Measurements from ENCODE around the gene SPOP. TPM values are rescaled to one million over a fixed set of nuclear protein-coding genes. Genes with fewer than 3 reads are reported as not detected.

Gene SPOP
- total and polyA plus RNA-seq, 9 of the 15 experiments (the other 6 are each of a cell fraction or from before 2014, with no cell fraction given): 34.2 to 65.9 (median 39.7) TPM

DNA sequence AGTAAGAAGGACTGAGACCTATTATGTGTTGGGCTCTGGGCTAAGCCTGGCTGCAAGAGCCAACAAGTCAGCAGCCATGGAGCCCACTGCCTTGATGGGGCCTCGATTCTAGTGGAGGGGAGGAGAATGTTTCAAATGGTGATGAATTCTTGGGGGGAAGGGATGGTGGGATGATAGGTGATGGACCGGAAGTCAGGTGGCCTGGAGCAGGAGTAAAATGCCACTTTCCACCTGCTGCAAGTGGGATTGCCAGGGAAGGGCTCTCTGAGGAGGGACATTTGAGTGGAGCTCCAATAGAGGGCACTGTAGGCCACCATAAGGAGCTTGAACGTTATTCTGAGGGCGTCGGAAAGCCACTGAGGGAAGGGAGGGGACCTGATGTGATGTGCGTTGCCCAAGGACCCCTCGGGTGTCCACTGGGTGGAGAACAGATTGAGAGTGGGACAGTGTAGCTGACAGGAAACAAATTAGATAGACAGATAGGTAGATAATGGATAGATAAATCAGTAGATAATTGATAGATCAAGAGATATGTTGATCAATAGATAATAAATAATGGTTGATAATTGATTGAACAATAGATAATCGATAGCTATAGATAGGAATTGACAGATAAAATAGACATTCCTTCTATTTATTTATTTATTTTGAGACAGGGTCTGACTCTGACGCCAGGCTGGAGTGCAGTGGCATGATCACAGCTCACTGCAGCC is 120.4 kb downstream of the SPOP start (continued):
- TF ChIP-seq REST (IDR thresholded peaks at IDR 0.05; ENCODE audit: borderline replicate concordance): peak; percentile 32; the same call in 1 of the 2 replicates
- TF ChIP-seq REST (CRISPR knock-in tag; IDR thresholded peaks at IDR 0.05; ENCODE audit: low read depth): no peak
- TF ChIP-seq STAG1 (CRISPR knock-in tag; IDR thresholded peaks at IDR 0.05; ENCODE audit: borderline replicate concordance): peak; percentile 82
- TF ChIP-seq DACH1 (IDR thresholded peaks at IDR 0.05; ENCODE audit: partially characterized antibody): peak; percentile 70
- TF ChIP-seq CTCF (IDR thresholded peaks at IDR 0.05 in 2 of 3, conservative IDR thresholded peaks at IDR 0.05 in 1 of 3; ENCODE audit: insufficient read depth in 2 of 3, low read depth in 1 of 3, low read length in 3 of 3): peak; percentile 71 to 81 (median 76)
- peak; percentile 53 for TF ChIP-seq SMC3 (conservative IDR thresholded peaks at IDR 0.05; ENCODE audit: insufficient read depth, low read depth, low read length)
- TF ChIP-seq VEZF1 (CRISPR knock-in tag; IDR thresholded peaks at IDR 0.05): 0 out of 2 replicates have a peak, but pooled peaks have one; percentile 15
- TF ChIP-seq, protein P1, sequence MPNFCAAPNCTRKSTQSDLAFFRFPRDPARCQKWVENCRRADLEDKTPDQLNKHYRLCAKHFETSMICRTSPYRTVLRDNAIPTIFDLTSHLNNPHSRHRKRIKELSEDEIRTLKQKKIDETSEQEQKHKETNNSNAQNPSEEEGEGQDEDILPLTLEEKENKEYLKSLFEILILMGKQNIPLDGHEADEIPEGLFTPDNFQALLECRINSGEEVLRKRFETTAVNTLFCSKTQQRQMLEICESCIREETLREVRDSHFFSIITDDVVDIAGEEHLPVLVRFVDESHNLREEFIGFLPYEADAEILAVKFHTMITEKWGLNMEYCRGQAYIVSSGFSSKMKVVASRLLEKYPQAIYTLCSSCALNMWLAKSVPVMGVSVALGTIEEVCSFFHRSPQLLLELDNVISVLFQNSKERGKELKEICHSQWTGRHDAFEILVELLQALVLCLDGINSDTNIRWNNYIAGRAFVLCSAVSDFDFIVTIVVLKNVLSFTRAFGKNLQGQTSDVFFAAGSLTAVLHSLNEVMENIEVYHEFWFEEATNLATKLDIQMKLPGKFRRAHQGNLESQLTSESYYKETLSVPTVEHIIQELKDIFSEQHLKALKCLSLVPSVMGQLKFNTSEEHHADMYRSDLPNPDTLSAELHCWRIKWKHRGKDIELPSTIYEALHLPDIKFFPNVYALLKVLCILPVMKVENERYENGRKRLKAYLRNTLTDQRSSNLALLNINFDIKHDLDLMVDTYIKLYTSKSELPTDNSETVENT (CRISPR knock-in tag; IDR thresholded peaks at IDR 0.05): no peak
- TF ChIP-seq GATAD2B (IDR thresholded peaks at IDR 0.05; ENCODE audit: borderline replicate concordance): 0 out of 2 replicates have a peak, but pooled peaks have one; percentile 53
- TF ChIP-seq RAD21 (CRISPR knock-in tag; conservative IDR thresholded peaks at IDR 0.05 in 1 of 2, IDR thresholded peaks at IDR 0.05 in 1 of 2): peak; percentile 41 to 71; a peak in 3 of 4 replicates
